ENCODE results near the gene CNTFR. TPM values are rescaled to one million over a fixed set of nuclear protein-coding genes. Genes with fewer than 3 reads are reported as not detected.

The CNTFR gene
- total and polyA plus RNA-seq, 10 donors: 2.8 to 46.8 (median 15.9) TPM

DNA sequence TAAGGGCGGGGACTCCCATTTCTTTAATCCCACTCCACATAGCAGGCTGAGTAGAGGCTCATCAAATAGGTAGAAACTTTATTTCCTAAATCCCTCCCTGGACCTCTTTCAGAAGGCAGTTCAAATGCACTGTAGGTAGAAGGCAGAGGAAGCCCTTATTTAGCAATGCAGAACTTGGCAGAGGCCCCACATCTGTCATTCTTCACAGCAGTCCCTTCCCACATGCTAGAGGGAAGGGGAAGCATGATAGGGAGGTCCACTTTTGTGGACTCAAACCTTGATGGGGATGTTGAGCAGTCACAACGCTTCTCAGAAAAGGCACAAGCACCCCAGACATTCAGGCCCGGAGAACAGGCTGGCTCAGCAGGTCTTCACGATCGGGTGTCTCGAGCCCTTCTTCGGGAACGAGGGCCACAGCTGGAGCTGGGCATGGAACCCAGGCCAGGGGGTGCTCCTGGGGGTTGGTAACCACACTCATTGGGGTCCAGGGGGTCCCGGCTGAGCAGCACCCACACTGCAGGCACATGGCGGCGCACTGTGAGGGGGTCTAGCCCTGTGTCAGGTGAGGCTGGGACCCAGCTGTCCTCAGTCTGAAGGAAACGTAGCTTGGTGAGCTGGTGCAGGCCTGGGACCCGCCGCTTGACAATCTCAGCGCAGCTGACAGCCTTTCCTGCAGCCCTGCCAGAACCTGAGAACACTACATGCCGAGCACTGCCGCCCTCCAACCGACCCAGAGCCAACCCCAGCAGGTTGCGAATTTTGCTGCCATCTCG lies 21.1 kb upstream of the CNTFR start:
- WGBS, 5 donors: 92 to 97% (median 95%) methylated on average over 15 to 20 of the region's 20 CpGs
- peak overlapping the region in 6 of 8 donors; percentile 49 to 81 (median 56) for H3K4me3 ChIP-seq
- DNase-seq: peak; percentile 82

DNA sequence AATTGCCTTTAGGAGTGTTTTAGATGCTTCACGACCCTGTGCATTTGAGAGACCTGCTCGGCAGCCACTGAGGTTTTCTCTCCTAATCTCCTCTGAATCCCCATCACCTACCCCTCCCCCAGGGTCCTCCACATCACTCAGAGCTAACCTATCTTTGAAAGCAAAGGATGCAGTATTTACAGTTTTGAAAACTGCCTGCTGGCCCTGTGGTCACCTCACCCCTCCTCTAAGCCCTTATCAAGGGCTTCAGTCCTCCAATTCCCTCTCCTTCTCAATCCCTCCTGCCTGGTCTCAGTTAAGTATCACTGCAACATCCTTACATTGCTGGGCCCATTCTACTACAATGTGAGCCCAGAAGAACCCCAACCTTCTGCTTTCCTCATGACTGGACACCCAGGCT lies 17.8 kb upstream of the CNTFR start:
- no peaks in the 10 kb centered on the region for H3K36me3 ChIP-seq
- DNase-seq: no peak
- peaks cover 0 to 32% (median 17%) of the 10 kb centered on the region in 6 donors for H3K4me1 ChIP-seq
- 42 to 70% (median 60%) methylated on average over 2 of the region's 2 CpGs for WGBS, 5 donors
- intact Hi-C loops (cut with DNase I; ENCODE audit: low total_unique reads): no loop called here
- H3K4me3 ChIP-seq: no peak overlapping the region
- no peaks in the 10 kb centered on the region for H3K27me3 ChIP-seq (replicated peaks in 1 of 7)
- no peaks in the 10 kb centered on the region for H3K9me3 ChIP-seq
- TF ChIP-seq POLR2A (IDR thresholded peaks at IDR 0.05) (no peak), POLR2AphosphoS5 (IDR thresholded peaks at IDR 0.05) (no peak)
- TF ChIP-seq, protein P1, sequence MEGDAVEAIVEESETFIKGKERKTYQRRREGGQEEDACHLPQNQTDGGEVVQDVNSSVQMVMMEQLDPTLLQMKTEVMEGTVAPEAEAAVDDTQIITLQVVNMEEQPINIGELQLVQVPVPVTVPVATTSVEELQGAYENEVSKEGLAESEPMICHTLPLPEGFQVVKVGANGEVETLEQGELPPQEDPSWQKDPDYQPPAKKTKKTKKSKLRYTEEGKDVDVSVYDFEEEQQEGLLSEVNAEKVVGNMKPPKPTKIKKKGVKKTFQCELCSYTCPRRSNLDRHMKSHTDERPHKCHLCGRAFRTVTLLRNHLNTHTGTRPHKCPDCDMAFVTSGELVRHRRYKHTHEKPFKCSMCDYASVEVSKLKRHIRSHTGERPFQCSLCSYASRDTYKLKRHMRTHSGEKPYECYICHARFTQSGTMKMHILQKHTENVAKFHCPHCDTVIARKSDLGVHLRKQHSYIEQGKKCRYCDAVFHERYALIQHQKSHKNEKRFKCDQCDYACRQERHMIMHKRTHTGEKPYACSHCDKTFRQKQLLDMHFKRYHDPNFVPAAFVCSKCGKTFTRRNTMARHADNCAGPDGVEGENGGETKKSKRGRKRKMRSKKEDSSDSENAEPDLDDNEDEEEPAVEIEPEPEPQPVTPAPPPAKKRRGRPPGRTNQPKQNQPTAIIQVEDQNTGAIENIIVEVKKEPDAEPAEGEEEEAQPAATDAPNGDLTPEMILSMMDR (IDR thresholded peaks at IDR 0.05 in 8 of 11, conservative IDR thresholded peaks at IDR 0.05 in 3 of 11): no peak
- H3K27ac ChIP-seq: no peak overlapping the region

More for the DNA sequence above, 21.1 kb upstream of the CNTFR start:
- no peaks in the 10 kb centered on the region for H3K27me3 ChIP-seq (replicated peaks in 1 of 7)
- H3K27ac ChIP-seq: no peak overlapping the region
- peaks cover 0 to 23% (median 16%) of the 10 kb centered on the region in 6 donors for H3K36me3 ChIP-seq
- TF ChIP-seq POLR2A (IDR thresholded peaks at IDR 0.05): no peak
- peak in 1 of 3 donors; percentile 15 for TF ChIP-seq POLR2AphosphoS5 (IDR thresholded peaks at IDR 0.05)
- intact Hi-C loops (cut with DNase I; ENCODE audit: low total_unique reads): loop anchor here (5.0 kb wide), 1 partner anchor 153 kb away; the partner anchor contains the start of genes DNAI1 and FAM219A
- H3K4me1 ChIP-seq: peaks cover 3 to 34% (median 26%) of the 10 kb centered on the region in 6 donors
- no peaks in the 10 kb centered on the region for H3K9me3 ChIP-seq

DNA sequence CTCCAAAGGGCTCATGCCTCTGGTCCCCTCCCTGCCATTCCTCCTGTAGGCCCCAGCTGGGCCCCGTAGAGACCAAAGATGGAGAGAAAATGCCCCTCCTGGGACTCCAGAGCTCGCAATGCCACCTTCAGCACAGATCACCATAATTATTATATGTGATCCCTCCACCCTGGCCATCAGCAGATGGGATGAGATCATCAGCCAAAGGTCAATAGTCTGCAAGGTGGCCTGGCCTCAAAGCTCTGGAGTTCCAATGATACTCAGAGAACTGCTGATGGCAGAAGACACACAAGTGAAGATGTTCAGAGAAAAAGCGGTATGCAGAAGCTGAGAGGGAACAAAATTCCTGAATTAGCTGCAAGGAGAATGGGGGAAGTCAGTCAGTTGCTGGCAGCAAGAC lies 17.4 kb upstream of the CNTFR start:
- no peaks in the 10 kb centered on the region for H3K9me3 ChIP-seq
- H3K27me3 ChIP-seq (replicated peaks in 1 of 7): no peaks in the 10 kb centered on the region
- TF ChIP-seq, protein P1 (IDR thresholded peaks at IDR 0.05 in 8 of 11, conservative IDR thresholded peaks at IDR 0.05 in 3 of 11): no peak
- TF ChIP-seq POLR2AphosphoS5 (IDR thresholded peaks at IDR 0.05) (no peak), POLR2A (IDR thresholded peaks at IDR 0.05) (no peak)
- no peak overlapping the region for H3K27ac ChIP-seq
- intact Hi-C loops (cut with DNase I; ENCODE audit: low total_unique reads): no loop called here
- no peak overlapping the region for H3K4me3 ChIP-seq
- no peak for DNase-seq
- H3K4me1 ChIP-seq: peaks cover 0 to 30% (median 15%) of the 10 kb centered on the region in 6 donors
- no peaks in the 10 kb centered on the region for H3K36me3 ChIP-seq
- WGBS, 5 donors: 63 to 94% (median 88%) methylated on average over 3 of the region's 3 CpGs

DNA sequence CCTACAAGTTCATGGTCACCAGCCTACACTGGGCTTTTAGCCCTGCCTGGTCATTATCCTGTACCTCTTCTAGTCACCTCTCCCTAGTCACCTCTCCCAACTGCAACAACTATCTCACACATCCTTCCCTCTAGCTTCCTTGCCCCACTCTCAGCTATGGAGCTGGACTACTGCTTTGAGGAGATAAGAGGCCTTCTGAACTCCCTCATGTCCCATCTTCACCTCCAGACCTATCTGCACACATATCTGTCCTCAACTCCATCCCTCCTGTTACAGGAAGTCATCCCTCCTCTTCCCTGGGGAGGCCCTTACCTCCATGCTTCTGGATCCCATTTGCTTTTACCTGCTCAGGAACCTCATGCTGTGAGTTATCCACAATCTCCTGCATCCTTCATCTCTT lies 16.7 kb upstream of the CNTFR start:
- TF ChIP-seq POLR2AphosphoS5 (IDR thresholded peaks at IDR 0.05) (no peak), POLR2A (IDR thresholded peaks at IDR 0.05) (no peak)
- TF ChIP-seq, protein P1 (IDR thresholded peaks at IDR 0.05 in 8 of 11, conservative IDR thresholded peaks at IDR 0.05 in 3 of 11): no peak
- no peak for DNase-seq
- Histone ChIP-seq H3K27me3 (replicated peaks in 1 of 7) (no peaks in the 10 kb centered on the region), H3K4me3 (no peak overlapping the region), H3K27ac (no peak overlapping the region), H3K36me3 (no peaks in the 10 kb centered on the region), H3K4me1 (peaks cover 0 to 25% (median 11%) of the 10 kb centered on the region in 6 donors), H3K9me3 (no peaks in the 10 kb centered on the region)
- intact Hi-C loops (cut with DNase I; ENCODE audit: low total_unique reads): no loop called here
